ENCODE measurements around the gene PDE1A. TPM values are rescaled to one million over a fixed set of nuclear protein-coding genes. Genes with fewer than 3 reads are reported as not detected.
A peak's percentile ranks its signal among the peaks of the same experiment; 100 is the strongest.

Gene PDE1A
- total and polyA plus RNA-seq, 2 of the 4 experiments (the other 2 are of a cell fraction) = 0.24 to 0.90 TPM

DNA sequence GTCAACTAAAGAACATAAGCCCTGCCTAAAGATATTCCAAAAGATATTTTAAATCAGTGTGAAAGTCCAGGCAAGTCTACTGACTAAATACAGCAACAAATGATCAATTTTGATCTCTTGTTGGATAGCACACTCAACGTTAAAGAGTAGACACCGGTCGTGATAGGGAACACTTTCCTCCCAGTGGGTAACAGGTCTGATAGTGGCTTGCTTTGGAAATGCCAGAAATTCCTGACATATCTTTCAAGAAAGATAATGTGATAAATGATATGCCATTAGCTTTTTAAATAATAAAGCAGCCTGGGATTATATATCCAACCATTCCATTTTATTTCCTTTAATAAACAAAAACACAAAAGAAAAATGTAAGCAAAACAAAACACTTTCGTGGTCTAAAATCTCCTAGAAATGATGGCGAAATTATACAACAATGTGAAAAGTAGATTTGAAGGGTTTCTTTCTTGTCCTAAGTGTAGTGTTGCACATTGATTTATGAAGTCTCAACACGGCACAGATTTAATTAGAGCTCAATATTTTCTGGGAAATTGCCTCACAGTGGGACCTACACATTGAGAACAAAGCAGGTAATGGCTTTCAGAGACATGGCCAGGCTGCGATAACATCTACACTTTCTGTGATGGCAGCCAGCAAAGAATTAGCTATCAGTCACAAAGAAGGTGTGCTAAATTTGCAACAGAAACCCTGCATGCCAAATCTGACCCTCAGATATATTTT is 282.6 kb downstream of the PDE1A start (continued):
- no peak for TF ChIP-seq NFE2L2 (IDR thresholded peaks at IDR 0.05; ENCODE audit: low read depth, low read length)

DNA sequence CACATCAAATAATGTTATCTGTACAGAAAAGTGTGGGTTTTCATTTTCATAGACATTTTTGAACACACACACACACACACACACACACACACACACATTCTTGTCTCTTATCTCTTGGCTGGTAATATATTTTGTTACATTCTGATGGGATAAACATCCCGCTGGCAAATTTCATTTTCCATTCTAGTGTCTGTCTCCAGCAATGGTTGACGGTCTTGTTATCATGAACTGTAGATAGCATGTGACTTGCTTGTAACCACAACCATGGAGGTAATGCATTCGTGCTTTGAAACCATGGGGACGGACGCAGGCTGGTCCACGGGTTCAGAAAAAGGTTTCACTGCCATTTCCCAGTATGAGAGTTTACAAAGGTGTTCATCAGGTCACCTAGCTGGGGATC is 284.8 kb downstream of the PDE1A start:
- Histone ChIP-seq H3K27ac (ENCODE audit: insufficient read depth, low read length) (no peak overlapping the region), H3K36me3 (ENCODE audit: control insufficient read depth, insufficient read depth, low read length) (no peaks in the 10 kb centered on the region), H3K9ac (ENCODE audit: low read depth, low read length) (no peak overlapping the region), H4K20me1 (ENCODE audit: insufficient read depth, low read length) (no peaks in the 10 kb centered on the region), H3K4me2 (ENCODE audit: low read depth, low read length) (no peak overlapping the region), H2AK5ac (ENCODE audit: low read depth, low read length) (no peak overlapping the region), H3K56ac (ENCODE audit: extremely low read depth, insufficient read depth, low read length) (no peak overlapping the region), H4K5ac (ENCODE audit: low read depth, low read length) (no peak overlapping the region), H2BK120ac (ENCODE audit: low read depth, low read length) (no peak overlapping the region), H3K18ac (ENCODE audit: low read depth, low read length) (no peak overlapping the region), H3K27me3 (ENCODE audit: control insufficient read depth, insufficient read depth, low read length) (no peaks in the 10 kb centered on the region), H3K9me3 (ENCODE audit: control insufficient read depth, insufficient read depth, low read length) (no peaks in the 10 kb centered on the region), H3K23ac (ENCODE audit: low read depth, low read length) (no peak overlapping the region), H4K91ac (ENCODE audit: insufficient read depth, low read depth, low read length) (no peak overlapping the region), H2BK15ac (ENCODE audit: low read depth, low read length) (no peak overlapping the region), H2AK9ac (replicated peaks; ENCODE audit: low read depth, low read length, poor library complexity) (no peak overlapping the region), H2AFZ (replicated peaks; ENCODE audit: low read length, poor library complexity) (peak overlapping the region; percentile 5), H2BK20ac (ENCODE audit: low read depth, low read length) (no peak overlapping the region), H3K9me1 (ENCODE audit: insufficient read depth, low read length) (peaks cover 2% of the 10 kb centered on the region; the same call in 1 of the 2 replicates), H3K4me1 (ENCODE audit: control insufficient read depth, insufficient read depth, low read length) (no peaks in the 10 kb centered on the region), H2BK5ac (ENCODE audit: low read depth, low read length, poor library complexity, severe bottlenecking) (no peak overlapping the region), H3K4me3 (ENCODE audit: insufficient read depth, low read depth, low read length) (no peak overlapping the region), H3K79me1 (ENCODE audit: low read depth in 1 of 2, low read length in 2 of 2) (no peaks in the 10 kb centered on the region), H4K8ac (ENCODE audit: low read depth in 2 of 2, low read length in 2 of 2) (no peak overlapping the region), H3K4ac (ENCODE audit: low read depth, low read length) (no peak overlapping the region), H3K14ac (replicated peaks; ENCODE audit: low read depth, low read length) (no peak overlapping the region)
- ChIA-PET CTCF (no interaction called here), POLR2A (ENCODE audit: unreplicated experiment) (no interaction called here)
- intact Hi-C loops (cut with micrococcal nuclease) (no loop called here), dilution Hi-C loops (cut with HindIII; ENCODE audit: low sequenced_read_pairs, unreplicated experiment) (no loop called here), in situ Hi-C loops (cut with MboI; ENCODE audit: low sequenced_read_pairs) (loop anchor here (25.0 kb wide), 1 partner anchor 555 kb away; no protein-coding TSS in a partner anchor)
- ATAC-seq (ENCODE audit: low read depth) = no peak
- no TSS peak for BruUV-seq (replicated peaks)
- TF ChIP-seq CHD1 (IDR thresholded peaks at IDR 0.05; ENCODE audit: low read depth, low read length) = no peak
- no peak for TF ChIP-seq NFE2L2 (IDR thresholded peaks at IDR 0.05; ENCODE audit: low read depth, low read length)
- TF ChIP-seq, protein P1, sequence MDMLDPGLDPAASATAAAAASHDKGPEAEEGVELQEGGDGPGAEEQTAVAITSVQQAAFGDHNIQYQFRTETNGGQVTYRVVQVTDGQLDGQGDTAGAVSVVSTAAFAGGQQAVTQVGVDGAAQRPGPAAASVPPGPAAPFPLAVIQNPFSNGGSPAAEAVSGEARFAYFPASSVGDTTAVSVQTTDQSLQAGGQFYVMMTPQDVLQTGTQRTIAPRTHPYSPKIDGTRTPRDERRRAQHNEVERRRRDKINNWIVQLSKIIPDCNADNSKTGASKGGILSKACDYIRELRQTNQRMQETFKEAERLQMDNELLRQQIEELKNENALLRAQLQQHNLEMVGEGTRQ (IDR thresholded peaks at IDR 0.05; ENCODE audit: low read depth, low read length) = no peak
- TF ChIP-seq BHLHE40 (IDR thresholded peaks at IDR 0.05; ENCODE audit: low read depth, low read length) = no peak
- no peak for TF ChIP-seq RFX5 (IDR thresholded peaks at IDR 0.05; ENCODE audit: low read depth, low read length)
- TF ChIP-seq FOS (IDR thresholded peaks at IDR 0.05; ENCODE audit: low read depth, low read length) = no peak
- no peak for TF ChIP-seq POLR2A (IDR thresholded peaks at IDR 0.05; ENCODE audit: low read depth, low read length)
- TF ChIP-seq CEBPB (IDR thresholded peaks at IDR 0.05; ENCODE audit: low read depth, low read length) = no peak
- TF ChIP-seq RAD21 (IDR thresholded peaks at IDR 0.05; ENCODE audit: low read length) = no peak
- TF ChIP-seq RCOR1 (IDR thresholded peaks at IDR 0.05; ENCODE audit: insufficient replicate concordance, low read length) = no peak
- WGBS, 2 experiments (ENCODE audit: extremely low coverage in 2 of 2, insufficient read length in 1 of 2) = 28% methylated on average over 3 of the region's 6 CpGs; no CpG with 5 or more reads in 1 of the 2 experiments
- no peak for DNase-seq
